Measurements from ENCODE around the gene CD84. TPM values are rescaled to one million over a fixed set of nuclear protein-coding genes. Genes with fewer than 3 reads are reported as not detected.
"Not testable (repeated sequence)": the region's sequence is repeated elsewhere in the genome, so short reads cannot be mapped to it uniquely, and the experiment has no call there.

The CD84 gene, protein sequence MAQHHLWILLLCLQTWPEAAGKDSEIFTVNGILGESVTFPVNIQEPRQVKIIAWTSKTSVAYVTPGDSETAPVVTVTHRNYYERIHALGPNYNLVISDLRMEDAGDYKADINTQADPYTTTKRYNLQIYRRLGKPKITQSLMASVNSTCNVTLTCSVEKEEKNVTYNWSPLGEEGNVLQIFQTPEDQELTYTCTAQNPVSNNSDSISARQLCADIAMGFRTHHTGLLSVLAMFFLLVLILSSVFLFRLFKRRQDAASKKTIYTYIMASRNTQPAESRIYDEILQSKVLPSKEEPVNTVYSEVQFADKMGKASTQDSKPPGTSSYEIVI
- total RNA-seq, result 5.3 TPM
- polyA plus RNA-seq, result 1.4 TPM

DNA sequence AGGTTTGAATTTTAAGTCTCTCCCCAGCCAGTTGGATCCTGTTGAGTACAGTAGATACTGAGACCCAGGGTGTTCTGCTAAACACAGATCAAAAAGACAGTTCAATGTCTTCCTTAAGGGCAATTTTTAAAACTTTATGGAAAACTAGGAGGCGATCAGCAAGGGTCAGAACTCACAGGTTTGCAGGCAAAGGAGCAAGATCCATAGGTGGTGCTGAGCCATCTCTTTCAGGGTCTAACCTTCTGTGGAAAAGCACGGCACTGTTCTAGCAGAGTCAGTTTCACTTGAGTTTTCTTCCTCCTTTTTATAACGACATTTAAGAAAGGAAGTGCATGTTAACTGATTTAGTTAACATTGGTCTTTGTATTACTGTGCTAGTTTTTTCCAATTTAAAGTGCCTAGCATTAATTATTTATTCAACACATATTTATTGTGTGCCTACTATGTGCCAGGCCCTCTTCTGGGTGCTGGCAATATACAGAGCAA lies at the start of gene CD84:
CD84 (minus strand) TSS at position 281 of the 486 bp plus-strand sequence; CDS start at position 222, 59 bp downstream.
- Histone ChIP-seq H3K4me1 (ENCODE audit: insufficient read depth) (no peaks in the 10 kb centered on the region), H3K36me3 (ENCODE audit: insufficient read depth) (no peaks in the 10 kb centered on the region), H3K4me3 (ENCODE audit: low read depth, low read length) (peak within 1 kb of the TSS; percentile 31), H3K27ac (ENCODE audit: low read depth) (peak within 1 kb of the TSS; percentile 10)
- 49% methylated on average over 3 of the region's 3 CpGs for WGBS
- no peak for DNase-seq (ENCODE audit: extremely low spot score)

DNA sequence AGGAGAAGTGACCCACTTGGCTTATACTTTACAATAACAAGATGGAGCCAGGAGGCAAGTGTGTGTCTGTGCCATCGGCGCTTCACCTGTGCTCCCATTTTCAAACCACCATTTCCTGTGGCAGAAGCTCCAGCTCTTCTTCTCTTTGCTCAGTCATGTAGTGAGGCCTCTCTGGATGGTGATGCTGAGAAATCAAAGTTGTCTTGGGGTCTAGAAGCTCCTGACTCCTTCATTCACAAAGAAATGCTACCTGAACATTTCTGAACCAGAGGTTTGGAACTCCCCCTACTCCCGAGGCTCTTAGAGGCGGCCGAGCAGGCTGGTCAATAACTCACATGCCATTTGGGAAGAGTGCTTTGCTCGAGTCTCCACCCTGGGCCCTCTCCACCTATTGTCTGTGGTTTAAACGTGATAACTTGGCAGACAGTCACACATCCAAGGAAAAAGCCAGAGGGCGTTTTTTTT lies 49.5 kb upstream of the CD84 start:
- Histone ChIP-seq H3K4me3 (ENCODE audit: low read depth, low read length) (no peak overlapping the region), H3K4me1 (ENCODE audit: insufficient read depth) (peaks cover 1% of the 10 kb centered on the region), H3K36me3 (ENCODE audit: insufficient read depth) (no peaks in the 10 kb centered on the region), H3K27ac (ENCODE audit: low read depth) (peak overlapping the region; percentile 52)
- no peak for DNase-seq (ENCODE audit: extremely low spot score)
- WGBS, result 73% methylated on average over 8 of the region's 8 CpGs

DNA sequence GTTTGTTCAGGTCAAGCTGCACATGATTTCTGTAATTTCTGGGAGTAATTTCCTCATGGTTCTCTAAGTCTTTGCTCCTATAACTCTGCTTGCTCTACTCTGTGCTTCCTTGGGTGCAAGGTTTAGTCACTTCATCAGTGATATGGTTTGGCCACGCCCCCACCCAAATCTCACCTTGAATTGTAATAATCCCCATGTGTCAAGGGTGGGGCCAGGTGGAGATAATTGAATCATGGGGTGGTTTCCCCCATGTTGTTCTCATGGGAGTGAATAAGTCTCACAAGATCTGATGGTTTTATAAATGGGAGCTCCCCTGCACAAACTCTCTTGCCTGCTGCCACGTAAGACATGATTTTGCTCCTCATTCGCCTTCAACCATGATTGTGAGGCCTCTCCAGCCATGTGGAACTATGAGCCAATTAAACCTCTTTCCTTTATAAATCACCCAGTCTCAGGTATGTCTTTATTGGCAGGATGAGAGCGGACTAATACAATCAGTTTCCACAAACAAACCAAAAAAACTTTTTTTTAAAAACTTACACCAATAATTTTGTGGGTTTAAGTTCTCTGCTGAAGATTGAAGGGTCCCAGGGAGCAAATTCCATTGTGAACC lies 48.5 kb upstream of the CD84 start:
- H3K27ac ChIP-seq (ENCODE audit: low read depth); DNase-seq (ENCODE audit: extremely low spot score); H3K4me1 ChIP-seq (ENCODE audit: insufficient read depth); H3K36me3 ChIP-seq (ENCODE audit: insufficient read depth); H3K4me3 ChIP-seq (ENCODE audit: low read depth, low read length): not testable (repeated sequence)
- 90% methylated on average over 4 of the region's 4 CpGs for WGBS

DNA sequence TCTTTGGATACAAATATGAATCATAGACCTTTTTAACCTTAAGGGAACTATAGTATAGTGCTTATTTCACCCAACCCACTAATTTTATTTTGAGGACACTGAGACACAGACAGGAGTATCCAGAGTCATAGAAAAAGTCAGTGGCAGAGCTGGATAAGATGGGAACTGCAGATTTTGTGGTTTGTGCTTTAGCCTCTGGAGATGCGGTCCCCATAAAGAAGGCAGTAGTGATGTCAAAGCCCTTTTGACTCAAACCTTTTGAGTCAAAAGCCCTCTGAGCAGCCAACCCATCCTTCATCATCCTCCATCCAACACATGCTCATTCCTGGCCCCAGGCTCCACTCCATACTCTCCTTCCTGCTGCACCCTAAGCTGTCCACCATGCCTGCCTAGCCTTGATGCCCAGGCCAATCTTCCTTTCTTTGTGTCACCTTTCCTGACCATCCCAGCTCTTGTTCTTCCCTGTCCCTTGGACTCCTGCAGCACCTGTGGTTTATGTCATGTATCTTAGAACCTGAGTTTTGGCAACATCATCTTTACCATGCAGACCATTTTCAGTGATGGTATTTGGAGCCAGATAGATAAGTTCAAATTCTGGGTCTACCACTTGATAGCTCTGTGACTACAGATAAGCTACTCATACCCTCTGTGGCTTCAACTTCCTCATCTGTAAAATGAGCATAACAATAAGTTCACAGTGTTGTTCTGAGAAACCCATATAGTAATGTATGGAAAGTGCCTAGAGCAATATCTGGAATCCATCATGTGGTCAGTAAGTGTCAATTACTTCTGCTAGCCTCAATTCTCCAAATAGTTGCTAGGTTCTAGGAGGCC lies 47.4 kb upstream of the CD84 start:
- WGBS, result 98% methylated on average over 1 of the region's 1 CpG
- no peak overlapping the region for H3K4me3 ChIP-seq (ENCODE audit: low read depth, low read length)
- peaks cover 2% of the 10 kb centered on the region for H3K4me1 ChIP-seq (ENCODE audit: insufficient read depth)
- no peak for DNase-seq (ENCODE audit: extremely low spot score)
- H3K27ac ChIP-seq (ENCODE audit: low read depth), result no peak overlapping the region
- H3K36me3 ChIP-seq (ENCODE audit: insufficient read depth), result no peaks in the 10 kb centered on the region

DNA sequence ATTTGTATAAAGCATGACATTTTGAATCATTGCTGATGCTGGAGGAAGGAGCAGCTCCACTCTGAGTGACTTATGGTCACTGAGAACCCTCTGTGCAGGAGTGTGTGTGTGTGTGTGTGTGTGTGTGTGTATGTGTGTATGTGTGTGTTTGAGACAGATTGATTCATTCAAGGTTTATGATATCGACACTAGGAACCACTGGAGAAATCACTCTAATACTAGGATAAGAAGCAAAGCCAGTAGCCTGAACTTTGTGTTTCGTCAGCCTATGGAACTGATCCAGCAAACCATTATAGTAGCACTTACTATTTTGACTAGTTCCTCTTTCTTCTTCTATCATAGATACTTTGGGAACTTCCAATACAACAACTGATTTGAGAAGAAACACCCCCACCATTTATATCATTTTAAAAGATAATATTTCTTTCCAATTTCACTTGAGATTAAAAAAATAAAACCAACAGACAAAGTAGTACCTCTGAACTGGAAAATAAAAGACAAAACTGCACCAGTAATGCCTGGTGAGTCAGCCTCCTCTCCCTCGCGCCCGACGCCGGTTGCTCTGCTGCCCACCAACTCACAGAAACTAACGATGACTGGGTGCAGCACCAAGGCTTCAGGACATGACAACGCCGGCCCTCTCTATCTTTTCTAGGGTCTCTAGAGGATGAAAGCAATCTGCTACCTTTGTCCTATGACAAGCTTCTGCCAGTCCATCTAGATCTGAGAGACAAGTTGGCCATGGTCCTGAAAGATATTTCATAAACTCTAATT lies 46.6 kb upstream of the CD84 start:
- Histone ChIP-seq H3K27ac (ENCODE audit: low read depth) (no peak overlapping the region), H3K4me1 (ENCODE audit: insufficient read depth) (peaks cover 2% of the 10 kb centered on the region), H3K36me3 (ENCODE audit: insufficient read depth) (no peaks in the 10 kb centered on the region), H3K4me3 (ENCODE audit: low read depth, low read length) (no peak overlapping the region)
- no peak for DNase-seq (ENCODE audit: extremely low spot score)
- WGBS, result 82% methylated on average over 10 of the region's 10 CpGs

DNA sequence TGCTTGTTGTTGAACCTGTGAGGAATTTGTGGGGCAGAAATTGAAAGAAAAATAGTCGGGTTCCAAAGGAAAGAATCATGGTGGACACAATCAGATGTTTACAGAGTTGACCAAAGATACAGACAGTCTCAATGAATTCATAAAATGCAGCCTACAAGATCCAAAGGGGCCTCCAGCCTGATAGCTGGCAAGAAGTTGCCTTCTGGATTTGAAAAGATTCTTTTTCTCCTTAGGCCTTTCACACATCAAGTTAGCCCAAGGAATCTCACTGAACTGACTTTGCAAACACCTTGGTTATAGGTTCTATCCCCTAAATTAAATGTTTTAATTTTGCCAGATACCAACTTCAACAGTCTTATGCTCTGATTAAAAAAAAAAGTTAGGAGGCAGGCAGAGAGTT lies 46.0 kb upstream of the CD84 start:
- DNase-seq (ENCODE audit: extremely low spot score), result no peak
- H3K36me3 ChIP-seq (ENCODE audit: insufficient read depth), result no peaks in the 10 kb centered on the region
- no peak overlapping the region for H3K4me3 ChIP-seq (ENCODE audit: low read depth, low read length)
- WGBS, result 73% methylated on average over 1 of the region's 1 CpG
- H3K4me1 ChIP-seq (ENCODE audit: insufficient read depth), result peaks cover 2% of the 10 kb centered on the region
- no peak overlapping the region for H3K27ac ChIP-seq (ENCODE audit: low read depth)

DNA sequence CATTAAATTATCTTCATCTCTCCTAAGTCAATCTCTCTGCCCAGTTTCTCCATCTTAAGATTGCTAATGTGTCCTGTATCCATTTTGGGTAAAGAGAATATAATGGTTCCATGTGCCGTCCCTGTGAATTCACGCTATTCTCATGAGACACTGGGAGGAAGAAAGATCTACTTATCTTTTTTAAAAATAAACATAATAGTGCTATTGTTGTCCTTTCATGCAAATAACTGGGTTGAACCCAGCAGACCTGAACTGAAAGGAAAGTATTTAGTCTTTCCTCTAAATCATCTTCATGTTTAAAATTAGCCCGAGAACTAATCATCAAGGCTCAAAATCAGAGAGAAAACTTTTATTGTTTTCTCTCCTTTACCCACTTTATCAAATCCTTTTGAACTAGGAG lies 45.2 kb upstream of the CD84 start:
- no peak for DNase-seq (ENCODE audit: extremely low spot score)
- Histone ChIP-seq H3K27ac (ENCODE audit: low read depth) (no peak overlapping the region), H3K36me3 (ENCODE audit: insufficient read depth) (no peaks in the 10 kb centered on the region), H3K4me3 (ENCODE audit: low read depth, low read length) (no peak overlapping the region), H3K4me1 (ENCODE audit: insufficient read depth) (peaks cover 2% of the 10 kb centered on the region)
- WGBS, result 69% methylated on average over 3 of the region's 3 CpGs

DNA sequence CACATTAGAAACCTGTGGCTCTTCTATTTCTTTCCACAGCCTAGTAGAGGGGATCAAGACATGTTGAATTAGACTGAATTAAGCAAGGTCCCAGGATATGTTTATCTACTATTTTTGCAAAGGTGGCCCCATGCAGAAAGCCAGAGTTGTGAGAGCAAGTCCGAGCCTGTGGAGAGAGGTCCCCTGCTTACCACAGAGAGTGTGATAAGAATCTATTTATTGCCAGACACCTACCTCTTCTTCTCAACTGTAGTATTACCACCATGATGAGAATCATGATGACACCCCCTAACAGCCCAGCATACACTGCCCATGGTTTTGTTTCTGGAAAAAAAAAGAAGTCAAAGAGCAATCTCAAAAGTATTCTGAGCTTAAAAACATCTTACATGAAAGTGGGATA lies 44.6 kb upstream of the CD84 start:
- H3K4me1 ChIP-seq (ENCODE audit: insufficient read depth), result peaks cover 2% of the 10 kb centered on the region
- no peak overlapping the region for H3K27ac ChIP-seq (ENCODE audit: low read depth)
- no peak overlapping the region for H3K4me3 ChIP-seq (ENCODE audit: low read depth, low read length)
- WGBS, result 56% methylated on average over 1 of the region's 1 CpG
- H3K36me3 ChIP-seq (ENCODE audit: insufficient read depth), result no peaks in the 10 kb centered on the region
- DNase-seq (ENCODE audit: extremely low spot score), result no peak

DNA sequence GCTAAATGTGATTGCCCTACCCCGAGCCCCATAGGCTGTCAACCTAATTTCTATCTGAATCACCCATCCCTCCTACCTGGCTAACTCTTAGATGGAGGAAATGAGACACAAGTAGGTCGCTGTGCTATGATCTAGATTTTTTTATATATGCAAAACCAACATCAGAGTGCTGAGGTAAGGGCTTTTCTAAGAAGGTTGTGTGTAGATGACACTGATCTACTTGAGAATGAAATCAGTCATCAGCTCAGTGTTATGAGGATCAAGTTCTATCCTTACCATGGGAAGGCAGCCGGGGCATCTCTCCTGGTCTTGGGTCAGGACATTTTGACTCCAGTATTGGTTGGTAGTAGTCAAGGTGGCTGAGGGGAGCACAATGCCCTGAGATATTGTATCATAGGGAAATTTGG lies 43.9 kb upstream of the CD84 start:
- WGBS, result 87% methylated on average over 3 of the region's 3 CpGs
- Histone ChIP-seq H3K4me3 (ENCODE audit: low read depth, low read length) (no peak overlapping the region), H3K27ac (ENCODE audit: low read depth) (no peak overlapping the region), H3K36me3 (ENCODE audit: insufficient read depth) (no peaks in the 10 kb centered on the region), H3K4me1 (ENCODE audit: insufficient read depth) (peaks cover 2% of the 10 kb centered on the region)
- DNase-seq (ENCODE audit: extremely low spot score), result no peak

DNA sequence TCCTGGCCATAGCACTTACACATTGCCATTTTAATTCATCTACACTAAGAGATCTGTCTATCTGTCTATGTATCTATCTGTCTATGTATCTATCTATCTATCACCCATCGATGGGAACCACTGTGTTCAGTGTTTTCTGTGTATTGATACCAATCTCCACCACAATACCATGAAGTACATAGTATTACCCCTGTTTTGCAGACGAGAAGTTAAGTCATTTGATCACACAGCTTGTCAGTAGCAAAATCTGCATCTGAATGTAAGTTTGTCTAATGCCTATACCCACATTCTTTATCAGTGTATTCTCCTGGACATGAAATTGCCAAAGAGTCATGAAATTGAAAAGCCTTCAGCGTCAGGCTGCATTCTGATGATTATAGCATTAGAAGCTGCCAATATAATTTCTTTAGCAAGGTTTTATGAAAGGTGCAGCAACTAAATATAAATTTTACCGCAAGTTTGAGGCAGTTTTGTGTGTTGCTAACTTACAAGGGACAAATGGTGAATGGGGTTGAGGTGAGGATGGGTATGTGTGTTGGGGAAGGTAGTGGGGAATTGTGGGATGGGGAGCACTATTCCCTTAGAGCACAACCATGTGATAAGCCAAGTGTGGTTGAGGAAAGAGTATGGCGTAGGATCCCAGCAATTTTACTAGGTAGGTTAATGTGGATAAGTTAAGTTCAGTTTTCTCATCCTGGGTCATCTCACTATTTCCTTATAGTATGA lies 43.4 kb upstream of the CD84 start:
- 88% methylated on average over 5 of the region's 5 CpGs for WGBS
- no peak for DNase-seq (ENCODE audit: extremely low spot score)
- Histone ChIP-seq H3K36me3 (ENCODE audit: insufficient read depth) (no peaks in the 10 kb centered on the region), H3K27ac (ENCODE audit: low read depth) (no peak overlapping the region), H3K4me3 (ENCODE audit: low read depth, low read length) (no peak overlapping the region), H3K4me1 (ENCODE audit: insufficient read depth) (peaks cover 2% of the 10 kb centered on the region)

DNA sequence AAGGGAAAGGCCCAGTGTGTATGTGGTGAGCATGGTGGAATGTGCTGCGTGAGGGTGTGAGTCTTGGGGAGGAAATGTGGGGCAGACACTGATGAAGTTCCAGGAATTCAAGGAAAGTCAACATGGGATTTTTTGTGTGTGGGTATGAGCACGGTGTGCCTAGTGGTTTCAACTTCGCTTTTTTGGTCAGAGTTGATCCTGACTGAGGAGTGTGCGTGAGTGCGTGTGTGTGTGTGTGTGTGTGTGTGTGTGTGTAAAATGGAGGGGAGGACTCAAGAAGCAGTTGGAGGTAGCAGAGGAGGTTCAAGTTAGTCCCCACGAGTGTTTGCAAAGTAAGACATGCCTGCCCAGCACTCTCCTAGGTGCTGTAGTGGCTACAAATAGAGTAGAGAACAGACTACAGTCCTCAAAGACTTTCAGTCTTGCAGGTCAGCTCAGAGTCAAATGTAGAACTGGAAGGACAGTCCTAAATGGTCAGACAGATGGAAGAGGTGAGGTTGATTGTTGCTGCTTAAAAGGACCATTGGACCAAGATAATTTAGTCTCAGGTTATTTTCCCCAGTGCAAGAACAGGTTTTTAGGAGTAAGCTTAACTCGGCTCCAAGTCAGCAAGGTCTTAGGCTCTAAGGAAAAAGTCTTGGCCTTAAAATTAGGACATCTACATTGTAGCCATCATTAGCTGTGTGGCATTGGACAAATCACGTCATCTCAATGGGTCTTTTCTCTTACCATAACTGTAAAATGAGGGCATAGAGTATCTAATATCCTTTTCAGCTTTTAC lies 42.5 kb upstream of the CD84 start:
- no peak overlapping the region for H3K27ac ChIP-seq (ENCODE audit: low read depth)
- no peak for DNase-seq (ENCODE audit: extremely low spot score)
- no peak overlapping the region for H3K4me3 ChIP-seq (ENCODE audit: low read depth, low read length)
- no peaks in the 10 kb centered on the region for H3K36me3 ChIP-seq (ENCODE audit: insufficient read depth)
- H3K4me1 ChIP-seq (ENCODE audit: insufficient read depth), result peaks cover 2% of the 10 kb centered on the region
- WGBS, result 78% methylated on average over 8 of the region's 8 CpGs
